PC-3 (cell line): ENCODE results near the gene CHST11. TPM values are rescaled to one million over a fixed set of nuclear protein-coding genes. Genes with fewer than 3 reads are reported as not detected.

Source experiments
- ATAC-seq: fragments of 200-7000 bp; cut with Tn5 transposase; 2 replicates; pipeline ENCODE4 v1.9.1; 2020; ENCODE audit warnings: mild to moderate bottlenecking, moderate library complexity
- BruUV-seq: library from RNA; stranded (reverse); fragments of 400-500 nt; replicated peaks from 2 replicates; lab custom pipeline; 2021; lab: Mats Ljungman, UMichigan
- CTCF ChIA-PET: fragments of 300-600 bp; sonication (Branson Sonifier 250); formaldehyde crosslinking; loops from one replicate; lab custom pipeline; 2022; ENCODE audit warnings: antibody characterized with exemption; lab: Charles Lee
- POLR2A ChIA-PET: fragments of 300-600 bp; sonication (Branson Sonifier 250); formaldehyde crosslinking; loops from one replicate; lab custom pipeline; 2022; ENCODE audit warnings: antibody characterized with exemption; ENCODE audit not compliant: unreplicated experiment; lab: Charles Lee
- DNase-seq: peaks from one replicate; pipeline ENCODE4 v3.0.0-alpha.2; 2015
- H2AFZ ChIP-seq: fragments of 300-600 bp; sonication (generic); 2 replicates; pipeline ENCODE4 v1.6.0; 2016; ENCODE audit warnings: antibody characterized with exemption, low read length
- H3F3A ChIP-seq: fragments of 300-600 bp; sonication (generic); one replicate; pipeline ENCODE4 v1.6.0; 2017; ENCODE audit warnings: antibody characterized with exemption, low read length, control low read depth, mild to moderate bottlenecking; ENCODE audit not compliant: unreplicated experiment
- H3K27ac ChIP-seq: fragments of 300-600 bp; sonication (generic); 2 replicates; pipeline ENCODE4 v1.5.1; 2016; ENCODE audit warnings: mild to moderate bottlenecking, low read length
- H3K27me3 ChIP-seq: fragments of 300-600 bp; sonication (generic); 2 replicates; pipeline ENCODE4 v1.6.1; 2016; ENCODE audit warnings: low read length, mixed read lengths
- H3K36me3 ChIP-seq: fragments of 300-600 bp; sonication (generic); 2 replicates; pipeline ENCODE4 v1.6.1; 2016; ENCODE audit warnings: low read depth, mixed run types, low read length, mixed read lengths
- H3K4me1 ChIP-seq: fragments of 300-600 bp; sonication (generic); 2 replicates; pipeline ENCODE4 v1.5.1; 2016; ENCODE audit warnings: low read length; ENCODE audit not compliant: insufficient read depth
- H3K4me2 ChIP-seq: fragments of 300-600 bp; sonication (generic); 2 replicates; pipeline ENCODE4 v1.6.0; 2016; ENCODE audit warnings: low read length
- H3K4me3 ChIP-seq: fragments of 300-600 bp; sonication (generic); 2 replicates; pipeline ENCODE4 v1.5.1; 2016; ENCODE audit warnings: mild to moderate bottlenecking, low read length, mixed read lengths
- H3K79me2 ChIP-seq: fragments of 300-600 bp; sonication (generic); 2 replicates; pipeline ENCODE4 v1.6.1; 2017; ENCODE audit warnings: low read length, mixed read lengths
- H3K9ac ChIP-seq: fragments of 300-600 bp; sonication (generic); 2 replicates; pipeline ENCODE4 v1.6.0; 2016; ENCODE audit warnings: mild to moderate bottlenecking, low read length
- H3K9me2 ChIP-seq: fragments of 300-600 bp; sonication (generic); replicated peaks from 2 replicates; pipeline ENCODE4 v1.6.1; 2016; ENCODE audit warnings: mixed run types, low read length, mixed read lengths
- H3K9me3 ChIP-seq: fragments of 300-600 bp; sonication (generic); 2 replicates; pipeline ENCODE4 v1.6.1; 2016; ENCODE audit warnings: low read length, mixed read lengths
- H4K20me1 ChIP-seq: fragments of 300-600 bp; sonication (generic); 2 replicates; pipeline ENCODE4 v1.6.1; 2016; ENCODE audit warnings: low read length, mixed read lengths
- CTCF ChIP-seq: fragments of 300-600 bp; sonication (generic); conservative IDR thresholded peaks from 2 replicates; pipeline ENCODE4 v1.5.1; 2017; ENCODE audit warnings: antibody characterized with exemption, low read depth, mild to moderate bottlenecking, low read length
- EZH2 ChIP-seq: fragments of 300-600 bp; sonication (generic); IDR thresholded peaks from one replicate; pipeline ENCODE4 v1.6.1; 2017; ENCODE audit warnings: antibody characterized with exemption, mild to moderate bottlenecking, low read length; ENCODE audit not compliant: unreplicated experiment
- EZH2phosphoT487 ChIP-seq: fragments of 300-600 bp; sonication (generic); IDR thresholded peaks from 2 replicates; pipeline ENCODE4 v1.6.1; 2018; ENCODE audit warnings: mild to moderate bottlenecking, antibody characterized with exemption, low read length, borderline replicate concordance
- intact Hi-C: fragments of 100-400 bp; cut with micrococcal nuclease; formaldehyde crosslinking; loops from 2 replicates; pipeline ENCODE4 v1.9.0; 2023
- total RNA-seq: library from RNA; depleted of rRNA; stranded (reverse); fragments of >200 nt; gene quantifications from 2 replicates; pipeline ENCODE4 v1.2.3, GENCODE V29; 2014

Gene CHST11
- total RNA-seq, 1 experiment from 2014 or later, result 53.5 TPM

DNA sequence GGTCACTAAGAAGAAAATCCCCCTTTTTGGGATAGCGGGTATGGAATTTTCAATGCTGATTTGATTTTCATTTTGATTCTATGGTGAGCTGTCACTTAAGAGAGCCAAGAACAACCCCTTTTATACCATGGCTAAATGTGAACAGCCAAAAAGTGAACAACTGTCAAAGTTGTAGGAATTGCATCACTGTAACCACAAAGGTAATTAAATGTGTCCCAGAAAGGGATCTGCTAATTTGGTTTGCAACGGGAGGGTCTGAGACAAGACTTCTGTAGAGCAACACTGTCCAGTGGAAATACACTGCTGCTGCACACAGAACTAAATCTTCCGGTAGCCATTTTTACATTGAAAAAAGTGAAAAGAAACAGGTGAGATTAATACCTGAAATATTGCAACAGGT, 14.6 kb downstream of the CHST11 start:
- ChIA-PET POLR2A (no interaction called here), CTCF (no interaction called here)
- H3K4me2 ChIP-seq, result no peak overlapping the region
- intact Hi-C loops, result no loop called here
- no peaks in the 10 kb centered on the region for H3K9me2 ChIP-seq
- ATAC-seq (no peak), DNase-seq (no peak)
- H3K27ac ChIP-seq, result no peak overlapping the region
- TF ChIP-seq EZH2phosphoT487, result no peak
- TF ChIP-seq CTCF, result no peak
- TF ChIP-seq EZH2, result no peak
- H3K27me3 ChIP-seq, result no peaks in the 10 kb centered on the region
- no peaks in the 10 kb centered on the region for H4K20me1 ChIP-seq
- no peak overlapping the region for H3K4me3 ChIP-seq
- no peak overlapping the region for H2AFZ ChIP-seq
- BruUV-seq, result no TSS peak
- peaks cover 41% of the 10 kb centered on the region for H3K79me2 ChIP-seq
- H3K4me1 ChIP-seq, result no peaks in the 10 kb centered on the region
- H3K36me3 ChIP-seq, result no peaks in the 10 kb centered on the region
- H3K9ac ChIP-seq, result no peak overlapping the region
- no peaks in the 10 kb centered on the region for H3F3A ChIP-seq
- H3K9me3 ChIP-seq, result no peaks in the 10 kb centered on the region

DNA sequence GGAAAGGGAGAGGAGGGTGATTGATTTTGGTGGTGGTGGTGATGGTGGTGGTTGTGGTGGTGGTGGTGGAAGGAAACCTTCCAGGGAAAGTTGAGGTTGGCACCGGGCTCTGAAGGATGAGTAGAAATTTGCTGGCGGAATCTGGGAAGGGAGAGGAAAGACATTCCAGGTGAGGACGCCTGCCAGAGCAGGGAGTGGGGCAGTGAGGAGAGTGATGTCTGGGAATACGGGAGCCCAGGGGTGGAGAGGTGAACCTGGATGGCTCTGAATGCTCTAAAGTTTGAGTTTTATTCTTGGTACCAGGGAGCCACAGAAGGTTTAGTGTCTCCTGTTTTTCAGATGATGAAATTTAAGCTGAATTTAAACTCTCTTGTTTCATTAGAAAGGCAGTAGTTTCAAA, 16.0 kb downstream of the CHST11 start:
- Histone ChIP-seq H3K27ac (no peak overlapping the region), H4K20me1 (no peaks in the 10 kb centered on the region), H3K4me3 (no peak overlapping the region), H3K4me1 (no peaks in the 10 kb centered on the region), H3K79me2 (peaks cover 40% of the 10 kb centered on the region), H2AFZ (no peak overlapping the region), H3K27me3 (no peaks in the 10 kb centered on the region), H3K36me3 (no peaks in the 10 kb centered on the region), H3F3A (no peaks in the 10 kb centered on the region), H3K4me2 (no peak overlapping the region), H3K9ac (no peak overlapping the region), H3K9me3 (no peaks in the 10 kb centered on the region), H3K9me2 (no peaks in the 10 kb centered on the region)
- DNase-seq, result no peak
- no TSS peak for BruUV-seq
- intact Hi-C loops, result no loop called here
- ChIA-PET CTCF (no interaction called here), POLR2A (no interaction called here)
- TF ChIP-seq EZH2phosphoT487 (no peak), CTCF (no peak), EZH2 (no peak)
- ATAC-seq, result no peak

DNA sequence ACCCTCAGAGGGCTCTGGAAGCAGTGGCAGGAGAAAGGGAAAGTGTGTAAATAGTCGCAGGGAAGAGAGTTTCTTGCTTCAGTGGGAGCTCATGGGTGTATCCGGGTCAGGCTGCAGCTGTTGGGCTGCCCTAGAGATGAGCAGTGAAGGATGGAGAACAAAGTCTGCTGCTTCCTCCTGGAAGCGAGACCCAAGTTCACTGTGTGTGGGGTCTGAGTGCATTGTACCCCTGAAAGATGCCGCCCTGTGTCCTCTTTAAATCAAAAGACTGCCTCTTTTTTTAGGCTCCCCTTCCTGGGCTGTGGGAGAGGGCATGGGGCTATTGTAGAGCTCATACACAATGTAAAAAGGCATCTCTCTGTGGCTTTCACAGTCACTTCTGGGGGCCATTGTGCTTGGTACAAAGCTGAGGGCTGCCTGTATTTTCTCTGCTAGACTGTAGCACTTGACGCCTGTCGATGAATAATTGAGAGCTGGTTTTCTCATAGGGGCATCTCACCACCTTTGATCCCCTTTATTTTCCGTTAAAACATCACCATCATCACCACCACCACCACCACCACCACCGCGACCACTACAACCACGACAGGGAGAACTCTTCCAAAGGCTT, 16.7 kb downstream of the CHST11 start:
- no TSS peak for BruUV-seq
- TF ChIP-seq EZH2phosphoT487 (no peak), CTCF (no peak), EZH2 (no peak)
- ATAC-seq, result no peak
- Histone ChIP-seq H3K4me2 (no peak overlapping the region), H3K36me3 (0 out of 2 replicates have a peak, but pooled peaks cover 3% of the 10 kb centered on the region), H3K27me3 (no peaks in the 10 kb centered on the region), H3K9me3 (no peaks in the 10 kb centered on the region), H3K4me3 (no peak overlapping the region), H3F3A (no peaks in the 10 kb centered on the region), H3K9ac (no peak overlapping the region), H4K20me1 (no peaks in the 10 kb centered on the region), H3K9me2 (no peaks in the 10 kb centered on the region), H3K79me2 (peaks cover 34% of the 10 kb centered on the region), H3K4me1 (no peaks in the 10 kb centered on the region), H2AFZ (no peak overlapping the region), H3K27ac (no peak overlapping the region)
- intact Hi-C loops, result no loop called here
- CTCF ChIA-PET, result no interaction called here
- POLR2A ChIA-PET, result no interaction called here
- no peak for DNase-seq
